Stimulated activated naive CD8-positive, alpha-beta T cell treated with anti-CD3 and anti-CD28 coated beads, Interleukin-15, Interleukin-2, amounts not matched to agents 100 ng/mL and 50 ng/mL, for 24 hours (primary cell): ENCODE data around the gene MBOAT7.
A peak's percentile ranks its signal among the peaks of the same experiment; 100 is the strongest.
"Not testable (repeated sequence)": the region's sequence is repeated elsewhere in the genome, so short reads cannot be mapped to it uniquely, and the experiment has no call there.

Experiments
- H3K27ac Mint-ChIP-seq: one replicate; pipeline ENCODE4 v1.8.0; 2021; ENCODE audit warnings: mild to moderate bottlenecking, mixed read lengths
- H3K27me3 Mint-ChIP-seq: one replicate; pipeline ENCODE4 v1.8.0; 2021; ENCODE audit warnings: mixed read lengths
- H3K36me3 Mint-ChIP-seq: one replicate; pipeline ENCODE4 v1.8.0; 2021; ENCODE audit warnings: low read depth, mixed read lengths
- H3K4me1 Mint-ChIP-seq: one replicate; pipeline ENCODE4 v1.8.0; 2021; ENCODE audit warnings: low read depth, mixed read lengths
- H3K4me3 Mint-ChIP-seq: one replicate; pipeline ENCODE4 v1.8.0; 2021; ENCODE audit warnings: mild to moderate bottlenecking, mixed read lengths
- H3K9me3 Mint-ChIP-seq: one replicate; pipeline ENCODE4 v1.8.0; 2021; ENCODE audit warnings: mixed read lengths

MBOAT7 gene

GRCh38 chr19:54216869-54217268 lies 27.5 kb upstream of the MBOAT7 start:
- H3K27ac Mint-ChIP-seq: no peak overlapping the region
- H3K4me3 Mint-ChIP-seq: no peak overlapping the region
- no peaks in the 10 kb centered on the region for H3K27me3 Mint-ChIP-seq
- peaks cover 2% of the 10 kb centered on the region for H3K4me1 Mint-ChIP-seq
- no peaks in the 10 kb centered on the region for H3K36me3 Mint-ChIP-seq
- no peaks in the 10 kb centered on the region for H3K9me3 Mint-ChIP-seq

- not testable (repeated sequence) for H3K36me3 Mint-ChIP-seq, H3K27me3 Mint-ChIP-seq, H3K9me3 Mint-ChIP-seq, H3K4me3 Mint-ChIP-seq, H3K27ac Mint-ChIP-seq
- H3K4me1 Mint-ChIP-seq: peaks cover 20% of the 10 kb centered on the region
Observed at GRCh38 chr19:54214734-54215133, 25.4 kb upstream of the MBOAT7 start.

DNA sequence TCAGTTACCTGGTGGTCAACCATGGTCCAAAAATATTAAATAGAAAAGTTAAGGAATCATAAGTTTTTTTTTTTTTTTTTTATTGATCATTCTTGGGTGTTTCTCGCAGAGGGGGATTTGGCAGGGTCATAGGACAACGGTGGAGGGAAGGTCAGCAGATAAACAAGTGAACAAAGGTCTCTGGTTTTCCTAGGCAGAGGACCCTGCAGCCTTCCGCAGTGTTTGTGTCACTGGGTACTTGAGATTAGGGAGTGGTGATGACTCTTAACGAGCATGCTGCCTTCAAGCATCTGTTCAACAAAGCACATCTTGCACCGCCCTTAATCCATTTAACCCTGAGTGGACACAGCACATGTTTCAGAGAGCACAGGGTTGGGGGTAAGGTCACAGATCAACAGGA lies 24.8 kb upstream of the MBOAT7 start:
- H3K36me3 Mint-ChIP-seq, H3K4me3 Mint-ChIP-seq, H3K9me3 Mint-ChIP-seq, H3K27me3 Mint-ChIP-seq, H3K27ac Mint-ChIP-seq: not testable (repeated sequence)
- peaks cover 26% of the 10 kb centered on the region for H3K4me1 Mint-ChIP-seq

- H3K36me3 Mint-ChIP-seq: peaks cover 34% of the 10 kb centered on the region
- H3K4me1 Mint-ChIP-seq: peaks cover 55% of the 10 kb centered on the region
- no peaks in the 10 kb centered on the region for H3K27me3 Mint-ChIP-seq
- H3K4me3 Mint-ChIP-seq: peak overlapping the region; percentile 44
- peak overlapping the region; percentile 78 for H3K27ac Mint-ChIP-seq
- no peaks in the 10 kb centered on the region for H3K9me3 Mint-ChIP-seq
Observed at GRCh38 chr19:54211235-54211634, 21.9 kb upstream of the MBOAT7 start.

DNA sequence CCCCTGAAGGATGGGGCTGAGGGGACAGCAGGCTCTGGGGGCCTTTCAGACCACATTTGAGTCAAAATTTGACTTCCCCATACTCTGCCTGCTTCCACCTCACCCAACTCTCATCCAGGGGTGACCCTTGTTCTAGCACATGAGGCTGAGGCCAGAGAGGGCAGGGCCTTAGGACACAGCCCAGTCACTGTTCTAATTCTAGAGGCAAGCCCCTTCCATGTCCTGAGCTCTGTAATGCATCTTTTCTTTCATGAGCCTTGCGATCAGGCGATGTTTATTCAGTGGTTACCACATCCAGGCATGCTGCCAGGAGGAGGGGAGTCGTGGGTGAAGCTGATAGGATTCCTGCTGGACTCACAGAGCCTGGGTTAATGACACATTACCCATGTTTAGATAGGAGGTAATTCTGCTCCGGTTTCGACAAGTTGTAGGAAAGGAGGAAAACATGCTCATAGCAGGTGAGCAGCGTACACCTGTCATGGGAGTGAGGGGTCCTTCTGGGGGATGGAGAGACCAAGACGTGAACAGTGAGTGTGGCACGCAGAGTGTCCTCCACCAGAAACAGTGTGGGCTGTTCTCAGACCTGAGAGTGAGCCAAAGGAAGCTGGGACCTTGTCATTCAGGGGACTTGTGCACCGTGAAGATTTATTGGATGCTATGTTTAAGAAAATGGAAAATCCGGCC lies 20.6 kb upstream of the MBOAT7 start:
- peaks cover 68% of the 10 kb centered on the region for H3K4me1 Mint-ChIP-seq
- H3K9me3 Mint-ChIP-seq: no peaks in the 10 kb centered on the region
- no peaks in the 10 kb centered on the region for H3K27me3 Mint-ChIP-seq
- peaks cover 46% of the 10 kb centered on the region for H3K36me3 Mint-ChIP-seq
- H3K27ac Mint-ChIP-seq: peak overlapping the region; percentile 78
- peak overlapping the region; percentile 44 for H3K4me3 Mint-ChIP-seq

DNA sequence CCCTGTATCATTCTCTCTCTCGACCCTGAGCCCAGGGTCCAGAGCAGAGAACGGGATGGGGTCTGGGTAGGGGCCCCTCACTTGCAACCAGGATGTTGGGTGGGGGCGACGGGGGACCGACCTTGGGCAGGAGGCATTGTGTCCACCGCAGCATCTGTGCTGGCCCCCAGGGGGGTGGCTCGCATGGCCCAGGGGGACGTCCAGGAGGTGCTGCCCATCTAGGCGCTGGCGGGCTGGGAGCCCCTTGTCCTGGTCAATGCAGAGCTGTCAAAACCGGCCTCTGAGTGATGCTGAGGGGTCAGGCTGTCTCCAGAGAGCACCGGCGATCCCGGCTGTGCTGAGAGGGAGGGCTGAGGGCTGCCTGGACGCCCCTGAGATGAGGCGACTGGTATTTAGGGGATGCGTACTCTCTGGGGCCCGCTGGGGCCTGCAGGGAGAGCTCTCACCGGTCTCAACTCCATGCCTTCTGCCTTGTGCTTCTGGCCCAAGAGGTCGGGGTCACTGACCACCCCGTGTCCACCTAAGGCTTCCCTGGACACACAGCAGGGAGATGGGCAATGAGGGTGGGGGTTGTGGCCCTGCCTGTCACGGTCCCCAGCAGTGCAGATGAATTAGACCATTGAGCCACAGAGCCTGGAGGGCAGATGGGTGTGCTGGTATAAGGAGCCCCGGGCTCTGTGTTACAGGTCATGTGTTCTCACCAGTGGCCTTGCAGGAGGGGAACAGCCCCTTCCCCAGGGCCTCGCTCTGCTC lies 19.9 kb upstream of the MBOAT7 start:
- H3K4me3 Mint-ChIP-seq: peak overlapping the region; percentile 23
- no peaks in the 10 kb centered on the region for H3K9me3 Mint-ChIP-seq
- no peaks in the 10 kb centered on the region for H3K27me3 Mint-ChIP-seq
- peaks cover 54% of the 10 kb centered on the region for H3K36me3 Mint-ChIP-seq
- H3K27ac Mint-ChIP-seq: no peak overlapping the region
- H3K4me1 Mint-ChIP-seq: peaks cover 76% of the 10 kb centered on the region

- Mint-ChIP-seq H3K9me3 (no peaks in the 10 kb centered on the region), H3K36me3 (peaks cover 59% of the 10 kb centered on the region), H3K27me3 (no peaks in the 10 kb centered on the region), H3K4me3 (peak overlapping the region; percentile 70), H3K4me1 (peaks cover 81% of the 10 kb centered on the region), H3K27ac (peak overlapping the region; percentile 89)
Observed at GRCh38 chr19:54208784-54209057, 19.3 kb upstream of the MBOAT7 start.

DNA sequence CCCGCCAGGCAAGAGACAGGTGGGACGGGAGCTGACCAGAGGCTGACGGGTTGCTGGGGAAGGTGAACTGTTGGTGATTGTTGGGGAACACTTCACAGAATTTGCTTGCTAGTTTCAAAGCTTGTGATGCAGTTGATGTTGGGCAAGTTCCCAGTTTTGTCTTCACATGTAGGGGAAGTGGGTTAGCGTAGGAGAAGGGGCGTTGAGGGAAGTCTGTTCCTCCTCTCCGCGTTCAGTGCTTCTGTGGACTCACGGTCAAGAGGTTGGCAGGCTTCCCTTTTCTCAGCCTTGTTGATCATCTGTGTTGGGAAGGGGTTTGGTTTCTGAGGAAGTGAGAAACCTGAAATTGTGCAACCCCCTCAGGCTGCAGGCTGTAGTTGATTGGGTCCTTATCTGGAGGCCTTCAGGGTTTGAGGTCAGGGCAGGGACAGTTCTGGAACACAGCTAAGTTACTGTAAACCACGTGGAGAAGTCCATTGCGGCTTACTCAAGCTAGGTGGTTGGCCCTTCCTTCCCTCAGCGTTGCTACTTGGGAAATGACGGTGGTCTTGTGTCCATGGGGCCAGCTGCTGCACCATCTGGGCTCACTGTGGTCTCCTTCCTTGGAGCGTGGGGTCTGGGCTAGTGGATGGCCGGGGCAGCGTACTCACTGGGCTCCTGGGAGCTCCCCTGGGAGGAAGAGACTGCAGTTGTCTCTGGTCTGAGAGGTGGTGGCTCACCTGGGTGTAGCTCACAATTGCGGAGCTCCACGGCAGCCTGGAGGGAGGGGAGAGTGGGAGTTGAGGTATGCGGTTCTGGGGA lies 18.8 kb upstream of the MBOAT7 start:
- Mint-ChIP-seq H3K36me3 (peaks cover 64% of the 10 kb centered on the region), H3K27ac (peak overlapping the region; percentile 89), H3K4me1 (peaks cover 86% of the 10 kb centered on the region), H3K9me3 (no peaks in the 10 kb centered on the region), H3K27me3 (no peaks in the 10 kb centered on the region), H3K4me3 (peak overlapping the region; percentile 70)

GRCh38 chr19:54207676-54207982 lies 18.2 kb upstream of the MBOAT7 start:
- Mint-ChIP-seq H3K4me1 (peaks cover 92% of the 10 kb centered on the region), H3K36me3 (peaks cover 70% of the 10 kb centered on the region), H3K4me3 (peak overlapping the region; percentile 70), H3K9me3 (no peaks in the 10 kb centered on the region), H3K27ac (peak overlapping the region; percentile 89), H3K27me3 (no peaks in the 10 kb centered on the region)

DNA sequence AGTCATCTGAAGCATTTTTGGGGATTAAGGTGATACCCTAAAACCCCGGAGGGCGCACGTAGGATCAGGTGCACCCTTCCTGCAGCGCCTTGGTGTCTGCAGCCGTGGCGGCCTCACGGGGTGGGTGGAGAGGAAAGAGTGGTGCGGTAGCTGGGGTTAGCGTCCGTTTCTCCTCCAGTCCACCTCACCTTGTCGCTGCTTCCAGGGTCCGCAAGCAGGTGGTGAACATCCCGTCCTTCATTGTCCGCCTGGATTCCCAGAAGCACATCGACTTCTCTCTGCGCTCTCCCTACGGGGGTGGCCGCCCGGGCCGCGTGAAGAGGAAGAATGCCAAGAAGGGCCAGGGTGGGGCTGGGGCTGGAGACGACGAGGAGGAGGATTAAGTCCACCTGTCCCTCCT lies 17.8 kb upstream of the MBOAT7 start:
- H3K9me3 Mint-ChIP-seq, H3K27me3 Mint-ChIP-seq: not testable (repeated sequence)
- H3K27ac Mint-ChIP-seq: peak overlapping the region; percentile 89
- peak overlapping the region; percentile 70 for H3K4me3 Mint-ChIP-seq
- H3K36me3 Mint-ChIP-seq: peaks cover 74% of the 10 kb centered on the region
- peaks cover 96% of the 10 kb centered on the region for H3K4me1 Mint-ChIP-seq

- Mint-ChIP-seq H3K36me3 (peaks cover 78% of the 10 kb centered on the region), H3K4me3 (peak overlapping the region; percentile 70), H3K4me1 (peaks cover 97% of the 10 kb centered on the region), H3K27me3 (no peaks in the 10 kb centered on the region), H3K27ac (peak overlapping the region; percentile 89), H3K9me3 (no peaks in the 10 kb centered on the region)
Observed at GRCh38 chr19:54206831-54207177, 17.4 kb upstream of the MBOAT7 start.

GRCh38 chr19:54206030-54206830 lies 16.9 kb upstream of the MBOAT7 start:
- peak overlapping the region; percentile 98 for H3K4me3 Mint-ChIP-seq
- H3K27me3 Mint-ChIP-seq: no peaks in the 10 kb centered on the region
- peak overlapping the region; percentile 89 for H3K27ac Mint-ChIP-seq
- peaks cover 98% of the 10 kb centered on the region for H3K4me1 Mint-ChIP-seq
- H3K36me3 Mint-ChIP-seq: peaks cover 83% of the 10 kb centered on the region
- no peaks in the 10 kb centered on the region for H3K9me3 Mint-ChIP-seq

DNA sequence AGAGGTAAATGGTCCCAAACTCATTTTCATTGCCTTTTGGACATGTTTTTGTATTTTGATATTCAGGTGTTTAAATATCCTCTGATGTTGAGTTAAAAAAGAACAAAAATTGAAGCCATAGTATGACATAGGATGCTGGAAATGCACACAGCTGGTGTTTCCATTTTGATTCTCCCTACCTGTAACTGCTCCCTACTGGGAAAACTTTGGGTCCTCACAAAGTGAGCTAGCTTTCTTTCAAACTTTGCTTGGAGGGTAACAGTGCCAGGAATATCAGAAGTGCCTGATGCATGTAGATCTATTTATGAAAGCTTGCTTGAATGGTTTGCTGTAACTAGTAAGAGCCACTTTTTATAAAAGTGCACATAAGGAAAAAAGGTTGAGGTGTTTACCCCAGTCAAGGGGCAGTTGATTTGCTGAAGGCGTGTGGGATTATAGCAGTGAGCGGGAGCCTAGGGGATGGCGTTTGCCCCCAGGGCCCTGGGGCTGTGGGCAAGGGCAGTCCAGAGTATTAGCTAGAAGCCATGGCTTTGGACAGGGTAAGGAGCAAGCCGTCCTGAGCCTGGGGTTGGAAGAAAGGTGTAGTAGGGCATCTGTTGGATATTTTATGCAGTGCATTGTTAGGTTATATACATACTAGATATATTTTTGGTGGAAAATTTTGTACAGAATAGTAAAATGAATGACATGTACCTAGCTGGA lies 15.5 kb upstream of the MBOAT7 start:
- Mint-ChIP-seq H3K27ac (peak overlapping the region; percentile 81), H3K27me3 (no peaks in the 10 kb centered on the region), H3K4me3 (peak overlapping the region; percentile 98), H3K9me3 (no peaks in the 10 kb centered on the region), H3K4me1 (peaks cover 91% of the 10 kb centered on the region), H3K36me3 (peaks cover 84% of the 10 kb centered on the region)

GRCh38 chr19:54203151-54203611 lies 13.8 kb upstream of the MBOAT7 start:
- no peaks in the 10 kb centered on the region for H3K27me3 Mint-ChIP-seq

More at GRCh38 chr19:54203151-54203611, 13.8 kb upstream of the MBOAT7 start:
- peaks cover 82% of the 10 kb centered on the region for H3K4me1 Mint-ChIP-seq
- peak overlapping the region; percentile 100 for H3K27ac Mint-ChIP-seq
- H3K36me3 Mint-ChIP-seq: peaks cover 76% of the 10 kb centered on the region
- H3K4me3 Mint-ChIP-seq: peak overlapping the region; percentile 98
- no peaks in the 10 kb centered on the region for H3K9me3 Mint-ChIP-seq
